GM19463 (cell line): ENCODE data around the gene SBSN.

Source experiments
- ATAC-seq: cut with Tn5 transposase; IDR thresholded peaks from one replicate; pipeline ENCODE4 v1.9.1; 2021; ENCODE audit warnings: mild to moderate bottlenecking, moderate library complexity; ENCODE audit not compliant: unreplicated experiment

SBSN gene

DNA sequence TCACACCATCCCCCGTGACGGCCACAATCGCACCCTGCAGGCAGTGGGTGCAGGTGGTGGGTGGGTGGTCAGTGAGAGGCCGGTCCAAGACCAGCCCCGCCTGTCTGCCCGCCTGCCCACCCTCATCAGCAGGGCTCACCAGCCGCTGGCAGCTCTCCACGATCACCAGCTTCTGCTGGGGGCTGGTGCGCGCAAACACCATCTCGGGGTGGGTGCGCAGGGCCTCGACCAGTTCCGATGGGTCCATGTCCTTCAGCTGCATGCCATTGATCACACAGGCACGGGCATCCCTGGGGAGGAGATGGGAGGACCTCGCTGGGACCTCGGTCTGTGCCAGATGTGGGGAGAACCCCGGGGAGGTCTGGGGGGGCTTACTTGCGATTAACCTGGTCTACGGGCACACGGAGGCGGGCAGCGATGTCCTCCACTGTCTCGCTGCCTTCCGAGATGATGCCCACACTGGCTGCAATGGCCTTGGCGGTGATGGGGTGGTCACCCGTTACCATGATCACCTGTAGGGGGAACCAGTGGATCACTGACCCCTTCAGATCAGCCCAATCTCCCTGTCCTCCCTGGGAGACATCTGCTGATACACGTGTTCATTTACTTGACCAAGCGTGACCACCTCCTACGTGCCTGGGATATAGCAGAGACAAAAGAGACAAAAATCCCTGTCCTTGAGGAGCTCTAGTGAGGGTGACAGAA lies 27.3 kb upstream of the SBSN start:
- ATAC-seq, result no peak

DNA sequence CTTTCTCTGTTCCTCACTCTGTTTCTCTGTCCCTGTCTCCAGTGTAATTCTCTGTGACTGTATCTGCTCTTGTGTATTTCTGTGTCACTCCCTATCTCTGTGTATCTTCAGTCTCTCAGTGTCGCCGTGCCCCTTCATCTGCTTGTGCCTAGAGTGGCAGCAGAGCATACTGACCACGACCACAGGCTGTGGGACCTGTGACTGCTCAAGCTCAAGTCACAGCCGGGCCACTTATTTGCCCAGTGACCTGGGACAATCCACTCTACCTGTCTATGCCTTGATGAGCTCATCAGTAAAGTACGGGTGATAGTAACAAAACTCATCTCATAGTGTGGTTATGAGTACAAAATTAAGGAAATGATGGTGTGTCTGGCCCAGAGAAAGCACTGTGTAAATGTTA lies 26.0 kb upstream of the SBSN start:
- ATAC-seq, result no peak

DNA sequence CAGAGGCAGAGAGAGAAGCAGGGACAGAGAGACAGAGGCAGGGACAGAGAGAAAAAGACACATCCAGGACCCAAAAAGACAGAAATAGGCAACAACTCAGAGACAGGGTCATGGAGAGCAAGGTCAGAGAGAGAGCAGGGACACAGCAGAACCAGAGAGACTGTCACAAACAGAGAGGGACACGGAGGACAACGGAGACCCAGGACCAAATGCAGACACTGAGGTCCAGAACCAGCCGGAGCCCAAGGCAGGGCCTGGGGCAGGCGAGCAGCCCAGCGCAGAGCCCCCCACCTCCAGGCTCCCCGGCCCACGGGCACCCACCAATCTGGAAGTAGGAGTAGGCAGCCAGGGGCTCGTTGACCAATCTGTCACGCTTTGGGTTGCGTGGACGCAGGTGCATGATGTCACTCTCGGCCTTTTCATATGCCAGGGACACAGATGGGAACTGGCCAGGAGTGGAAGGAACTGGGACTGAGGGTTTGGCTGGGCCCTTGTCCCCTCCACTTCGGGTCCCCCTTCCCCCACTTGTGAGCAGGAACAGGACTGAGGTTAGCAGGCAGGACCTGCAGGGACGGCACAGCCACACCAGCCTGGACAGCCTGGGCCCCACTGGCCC lies 25.4 kb upstream of the SBSN start:
- ATAC-seq, result no peak

DNA sequence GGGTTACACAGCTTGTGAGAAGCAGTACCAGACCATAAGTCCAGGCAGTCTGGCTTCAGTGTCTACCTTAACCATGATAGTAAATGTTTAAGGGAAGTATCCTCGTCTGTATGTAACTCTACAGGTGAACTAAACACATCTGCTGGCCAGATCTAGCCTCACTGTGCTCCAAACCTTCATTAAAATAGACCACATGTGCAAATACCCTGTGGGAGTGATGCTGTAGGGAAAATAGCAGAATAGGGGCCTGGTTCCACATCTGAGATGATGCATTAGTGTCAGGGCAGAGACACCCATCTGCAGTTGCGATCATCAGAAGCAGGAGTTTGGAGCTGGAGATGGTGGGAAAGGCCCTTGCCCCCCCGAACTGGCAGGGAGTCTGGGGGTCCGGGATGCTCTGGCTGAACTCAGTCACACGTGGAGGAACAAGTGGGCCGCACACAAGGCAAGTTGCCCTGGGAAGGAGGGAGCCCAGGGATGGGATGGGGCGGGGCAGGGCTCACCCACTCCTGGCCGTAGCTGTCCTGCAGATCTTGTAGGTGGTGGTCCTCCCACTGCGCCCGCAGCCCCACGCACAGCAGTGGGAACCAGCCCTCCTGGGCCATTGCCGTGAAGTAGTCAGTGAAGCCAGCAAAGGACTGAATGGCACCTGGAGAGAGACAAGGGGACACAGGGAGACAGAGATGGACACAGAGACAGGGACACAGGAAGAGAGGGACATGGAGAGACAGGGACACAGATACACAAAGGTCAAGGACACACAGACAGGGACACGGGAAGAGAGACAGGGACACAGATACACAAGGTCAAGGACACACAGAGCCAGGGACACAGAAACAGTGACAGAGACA lies 24.6 kb upstream of the SBSN start:
- no peak for ATAC-seq

DNA sequence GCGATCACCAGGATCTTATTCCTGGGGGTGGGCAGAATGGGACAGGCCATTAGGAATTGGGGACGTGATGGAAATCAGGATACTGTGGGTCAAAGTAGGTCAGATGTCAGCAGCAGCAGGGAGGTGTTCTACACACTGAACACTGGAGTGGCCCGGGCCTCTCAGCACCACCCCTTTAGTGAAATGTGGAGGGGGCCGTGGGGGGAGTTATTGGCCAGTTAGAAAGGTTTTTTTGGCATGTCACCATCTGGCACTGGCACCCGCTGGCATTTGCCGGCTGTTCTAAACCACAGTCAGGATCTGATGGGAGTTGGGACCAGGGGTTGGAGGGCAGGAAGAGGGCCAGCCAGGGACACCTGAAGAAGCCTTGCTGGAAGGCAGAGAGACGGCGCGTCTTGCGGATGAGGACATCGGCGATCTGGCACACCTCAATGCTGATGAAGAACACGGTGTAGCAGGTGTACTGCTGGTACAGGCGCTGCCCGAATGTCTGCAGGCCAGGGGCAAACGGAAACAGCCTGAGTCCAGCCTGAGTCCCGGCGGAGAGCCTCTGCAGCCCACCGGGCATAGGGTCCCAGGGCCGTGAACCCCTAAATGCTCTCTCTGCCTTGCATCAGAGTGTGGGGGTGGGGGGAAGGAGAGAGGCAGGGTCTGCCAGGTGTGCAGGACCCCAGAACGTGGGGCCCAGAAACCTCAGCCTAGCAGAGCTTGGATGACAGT lies 23.1 kb upstream of the SBSN start:
- no peak for ATAC-seq

DNA sequence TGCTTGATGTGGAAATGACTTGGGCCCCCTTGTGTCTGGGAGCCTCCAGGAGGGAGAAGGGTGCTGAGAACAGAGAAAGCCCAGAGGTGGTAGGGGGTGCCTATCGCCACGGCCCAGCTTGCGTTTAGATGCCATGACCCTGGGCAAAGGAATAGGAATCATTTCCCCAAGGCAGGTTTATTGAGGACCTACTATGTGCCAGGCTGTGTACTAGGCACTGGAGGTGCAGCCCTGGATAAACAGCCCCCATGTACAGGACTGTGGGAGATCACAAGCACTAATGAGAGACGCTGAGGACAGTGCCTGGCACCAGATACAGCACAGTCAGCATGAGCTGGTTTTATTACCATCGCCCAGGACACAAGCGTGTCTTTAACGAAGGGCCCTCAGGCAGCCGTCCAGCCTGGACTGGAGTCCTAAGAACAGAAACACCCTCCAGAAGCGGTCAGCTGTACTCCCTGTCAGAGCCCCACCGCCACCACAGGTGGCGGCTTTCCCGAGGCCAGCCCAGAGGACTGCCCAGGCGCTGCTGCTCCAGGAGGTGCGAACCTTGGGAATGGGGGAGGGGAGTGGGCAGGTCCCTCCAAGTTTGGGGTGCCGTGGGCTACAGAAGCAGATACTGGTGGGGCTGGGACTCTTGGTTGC lies 21.9 kb upstream of the SBSN start:
- no peak for ATAC-seq

DNA sequence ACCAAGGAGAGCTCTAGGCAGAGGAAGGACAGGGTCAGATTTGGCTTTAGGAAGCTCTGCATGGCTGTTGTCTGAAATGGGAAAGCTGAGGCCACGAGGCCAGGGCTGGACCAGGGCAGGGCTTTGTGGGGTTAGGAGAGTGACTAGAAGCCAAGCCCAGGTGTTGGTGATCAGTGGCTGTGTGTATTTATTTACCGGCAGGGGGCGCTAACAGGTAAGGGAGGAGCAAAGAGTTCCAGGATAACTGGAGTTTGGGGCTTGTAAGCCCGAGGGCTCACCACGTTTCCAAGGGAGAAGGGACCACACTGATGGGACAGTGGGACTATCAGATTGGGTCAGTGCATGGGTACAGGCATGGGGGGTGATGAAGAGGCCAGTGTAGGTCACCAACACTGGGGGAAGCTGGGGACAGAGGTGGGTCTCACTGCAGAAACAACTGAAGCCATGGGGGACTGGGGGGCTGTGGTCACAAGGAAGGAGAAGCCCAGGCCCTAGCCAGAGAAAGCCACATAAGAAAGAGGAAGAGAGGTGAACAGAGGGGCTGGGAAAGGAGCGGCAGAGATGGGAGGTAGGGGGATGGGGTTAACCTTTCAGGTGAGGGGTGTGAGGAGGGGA lies 21.2 kb upstream of the SBSN start:
- no peak for ATAC-seq

DNA sequence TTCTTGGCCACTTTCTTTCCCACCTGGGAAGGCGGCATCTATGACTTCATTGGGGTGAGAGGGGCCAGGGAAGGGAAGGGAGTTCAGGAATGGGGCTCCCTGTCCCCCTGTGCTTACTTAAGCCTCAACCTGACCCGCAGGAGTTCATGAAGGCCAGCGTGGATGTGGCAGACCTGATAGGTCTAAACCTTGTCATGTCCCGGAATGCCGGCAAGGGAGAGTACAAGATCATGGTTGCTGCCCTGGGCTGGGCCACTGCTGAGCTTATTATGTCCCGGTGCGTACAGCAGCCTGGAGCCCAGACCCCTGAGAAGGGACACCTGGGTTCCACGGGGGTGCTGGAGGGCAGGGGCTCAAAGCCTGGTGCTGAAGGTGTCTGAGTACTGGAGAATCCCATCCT lies 18.4 kb upstream of the SBSN start:
- no peak for ATAC-seq

DNA sequence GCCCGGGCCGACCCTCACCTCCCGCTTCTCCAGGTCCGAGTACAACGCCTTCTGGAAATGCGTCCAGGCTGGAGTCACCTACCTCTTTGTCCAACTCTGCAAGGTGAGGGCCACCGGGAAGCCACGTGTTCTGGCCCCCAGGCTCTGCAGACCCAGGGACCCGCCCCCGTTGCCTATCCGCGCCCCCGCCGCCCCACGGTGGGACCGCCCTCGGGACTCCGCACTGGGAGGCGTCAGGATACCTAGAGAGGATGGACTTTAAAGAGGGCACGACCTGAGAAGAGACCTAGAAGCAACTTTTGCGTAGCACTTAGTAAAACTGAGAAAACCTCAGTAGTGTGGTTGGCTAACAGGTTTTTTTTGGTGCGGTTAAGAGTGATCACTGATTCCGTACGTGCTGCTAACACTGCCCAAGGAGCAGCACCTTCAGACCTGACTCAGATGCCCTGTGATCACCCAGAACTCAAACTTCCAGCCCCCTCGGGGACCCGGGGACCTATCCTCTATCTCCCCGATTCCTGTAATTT lies 17.8 kb upstream of the SBSN start:
- ATAC-seq, result peak; percentile 54

DNA sequence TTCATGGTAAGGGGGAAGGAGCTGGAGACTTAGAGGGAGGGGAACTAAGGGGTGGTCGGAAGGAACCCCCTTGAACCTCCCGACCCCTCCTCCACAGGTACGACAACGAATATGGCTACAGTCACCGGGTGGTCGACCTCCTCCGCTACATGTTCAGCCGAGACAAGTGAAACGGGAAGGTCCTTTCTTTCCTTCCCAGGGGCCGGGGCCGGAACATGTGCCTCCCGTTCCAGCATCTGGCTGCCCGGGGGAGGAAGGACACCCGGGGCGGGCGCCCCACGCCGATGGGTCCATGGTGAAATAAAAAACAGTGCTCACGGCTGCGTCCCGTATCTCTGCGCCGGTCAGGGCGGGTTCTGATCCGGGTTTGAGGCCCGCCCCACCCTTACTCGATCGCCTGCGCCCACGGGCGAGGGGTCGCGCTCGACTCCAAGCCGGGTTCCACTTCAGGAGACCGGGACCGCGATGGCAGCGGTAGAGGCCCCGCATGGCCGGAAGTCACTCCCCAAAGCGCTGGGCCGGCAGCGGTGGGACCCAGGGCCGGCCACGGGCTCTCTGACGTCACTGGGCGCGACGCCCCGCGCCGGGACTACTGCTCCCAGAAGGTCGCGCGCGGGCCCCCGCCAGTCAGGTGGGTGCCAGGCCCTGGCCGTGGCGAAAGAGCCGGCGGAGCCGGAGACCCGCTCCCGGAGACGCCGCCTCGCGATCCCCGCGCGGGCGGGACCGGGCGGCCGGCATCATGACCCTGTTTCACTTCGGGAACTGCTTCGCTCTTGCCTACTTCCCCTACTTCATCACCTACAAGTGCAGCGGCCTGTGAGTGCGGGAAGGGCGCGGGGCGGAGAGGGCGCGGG lies 17.1 kb upstream of the SBSN start, which contains the start of gene TMEM147:
TSS of gene TMEM147 (plus strand) at position 626 of the 854 bp plus-strand sequence. CDS start at position 740, 114 bp downstream.
- ATAC-seq, result peak; percentile 82

DNA sequence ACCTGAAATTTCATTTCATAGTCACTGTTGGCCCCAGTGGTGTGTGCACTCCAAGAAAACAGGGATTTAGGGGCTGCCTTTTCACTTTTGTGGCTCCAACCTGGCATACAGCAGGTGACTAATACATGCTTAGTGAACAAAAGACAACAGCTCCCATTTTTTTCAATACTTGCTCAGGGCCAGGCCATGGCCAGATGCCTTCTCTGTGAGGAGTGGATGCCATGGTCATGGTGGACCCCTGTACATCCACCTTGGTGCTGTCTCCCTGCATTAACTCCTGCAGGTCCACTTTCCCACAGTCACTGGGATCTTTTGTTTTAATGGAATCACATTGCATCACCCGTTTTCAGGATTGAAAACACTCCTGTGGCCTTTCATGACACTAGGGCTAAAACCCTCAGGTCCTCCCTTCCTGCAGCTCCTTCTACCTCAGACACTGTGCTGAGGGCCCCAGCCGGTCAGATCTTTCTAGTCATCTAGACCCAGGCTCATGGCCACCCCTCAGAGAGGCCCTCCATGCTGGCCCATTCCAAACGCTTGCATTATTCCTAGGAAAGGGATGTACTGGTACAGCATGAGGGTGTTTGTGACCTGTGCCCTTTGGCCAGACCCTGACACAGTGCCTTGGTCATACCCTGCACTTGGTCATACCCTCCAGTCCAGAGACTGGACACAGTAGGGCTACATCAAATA lies 16.1 kb upstream of the SBSN start:
- no peak for ATAC-seq

DNA sequence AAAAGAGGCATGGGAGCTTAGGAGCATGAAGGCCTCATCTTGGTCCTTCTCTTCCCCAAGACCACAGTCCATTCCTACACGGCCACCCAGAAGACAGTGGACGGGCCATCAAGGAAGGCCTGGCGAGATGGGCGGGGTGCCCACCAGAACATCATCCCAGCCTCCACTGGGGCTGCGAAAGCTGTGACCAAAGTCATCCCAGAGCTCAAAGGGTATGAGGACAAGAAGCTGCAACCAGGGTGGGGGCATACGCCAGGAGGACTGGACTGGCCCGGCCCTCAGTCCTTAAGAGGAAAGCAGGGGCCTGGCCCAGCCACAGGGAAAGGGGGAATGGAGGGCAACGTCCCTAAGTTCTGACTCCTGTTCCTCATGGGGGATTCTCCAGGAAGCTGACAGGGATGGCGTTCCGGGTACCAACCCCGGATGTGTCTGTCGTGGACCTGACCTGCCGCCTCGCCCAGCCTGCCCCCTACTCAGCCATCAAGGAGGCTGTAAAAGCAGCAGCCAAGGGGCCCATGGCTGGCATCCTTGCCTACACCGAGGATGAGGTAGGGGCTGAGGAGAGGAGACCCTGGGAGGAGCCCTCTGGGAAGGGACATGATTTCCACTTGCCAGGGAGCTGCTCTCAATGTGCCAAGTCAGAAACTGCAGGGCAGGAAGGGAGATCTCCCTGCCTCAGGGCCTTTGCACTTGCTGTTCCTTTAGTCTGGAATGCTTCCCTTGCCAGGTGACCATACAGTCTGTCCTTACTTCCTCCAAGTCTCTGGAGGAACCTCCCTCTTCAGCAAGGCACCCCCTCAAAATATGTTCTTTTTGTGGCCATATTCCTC lies 15.4 kb upstream of the SBSN start:
- ATAC-seq, result no peak

DNA sequence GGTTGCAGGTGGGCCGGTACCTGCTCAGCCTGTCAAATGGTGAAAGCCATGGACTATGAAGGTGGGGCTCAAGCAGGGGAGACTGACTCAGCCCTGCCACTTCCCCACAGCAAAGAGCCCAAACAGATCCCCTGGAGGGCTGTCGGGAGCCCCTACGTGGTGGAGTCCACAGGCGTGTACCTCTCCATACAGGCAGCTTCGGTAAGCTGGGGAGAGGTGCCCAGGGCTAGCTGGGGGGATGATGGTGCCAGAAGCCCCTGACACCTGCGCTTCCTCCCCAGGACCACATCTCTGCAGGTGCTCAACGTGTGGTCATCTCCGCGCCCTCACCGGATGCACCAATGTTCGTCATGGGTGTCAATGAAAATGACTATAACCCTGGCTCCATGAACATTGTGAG lies 14.1 kb upstream of the SBSN start:
- ATAC-seq, result no peak

DNA sequence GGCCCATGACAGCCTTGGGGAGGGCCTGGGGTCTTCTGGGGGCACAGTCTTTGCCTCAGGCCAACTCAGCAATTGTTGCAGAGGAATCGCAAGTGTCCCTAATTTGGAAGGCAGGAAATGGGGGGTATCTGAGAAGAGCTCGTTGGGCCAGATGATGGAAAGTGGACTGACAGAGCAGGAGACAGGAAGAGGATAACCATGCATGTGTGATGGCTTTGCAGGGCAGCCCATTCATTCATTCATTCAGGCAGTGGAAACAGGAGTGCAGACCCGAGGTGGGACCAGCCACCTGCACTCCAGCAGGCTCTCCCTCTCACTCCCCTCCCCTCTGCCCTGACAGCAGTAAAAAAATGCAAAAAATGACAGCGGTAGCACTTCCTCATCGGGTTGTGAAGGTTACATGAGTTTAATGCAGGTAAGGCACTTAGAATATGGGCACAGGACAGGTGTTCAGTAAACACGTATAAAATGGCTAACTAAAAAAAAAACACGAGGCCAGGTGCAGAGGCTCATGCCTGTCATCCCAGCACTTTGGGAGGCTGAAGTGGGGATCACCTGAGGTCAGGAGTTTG lies 12.3 kb upstream of the SBSN start:
- ATAC-seq, result no peak

DNA sequence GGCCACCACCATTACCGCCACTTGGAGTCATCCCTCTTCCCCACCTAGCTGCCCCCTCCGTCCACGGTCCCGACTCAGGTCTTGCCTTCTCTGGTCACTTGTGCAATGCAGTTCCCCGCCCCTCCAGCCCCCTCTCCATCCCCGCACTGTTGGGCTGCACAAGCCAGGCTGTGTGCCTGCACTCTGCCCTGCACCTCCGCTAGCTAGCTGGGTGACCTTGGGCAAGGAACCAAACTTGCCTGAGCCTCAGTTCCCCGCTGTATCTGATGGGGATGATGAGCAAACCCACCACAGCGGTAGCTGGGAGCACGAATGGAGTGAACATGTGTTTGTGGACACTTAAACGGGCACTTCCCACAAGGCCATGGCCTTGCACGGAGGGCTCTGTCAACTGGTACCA lies 11.7 kb upstream of the SBSN start:
- ATAC-seq, result no peak

DNA sequence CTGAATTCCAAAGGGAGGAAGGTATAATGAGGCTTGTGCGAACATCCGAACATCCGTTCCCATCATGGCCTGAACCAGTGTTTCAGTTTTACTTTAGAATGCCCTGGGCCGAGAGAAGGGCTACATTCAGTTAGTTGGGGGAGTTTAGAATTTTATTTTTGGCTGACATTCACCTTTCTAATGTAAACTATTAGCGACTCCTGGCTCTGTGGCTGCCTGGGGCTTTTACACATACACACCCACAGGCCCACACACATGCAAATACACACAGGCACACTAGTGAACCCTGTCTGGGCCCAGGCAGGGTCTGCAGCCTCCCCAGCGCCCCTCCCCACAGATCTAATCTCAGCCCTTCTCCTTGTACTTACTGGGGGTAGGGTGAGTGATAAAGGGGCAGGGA lies 11.2 kb upstream of the SBSN start:
- ATAC-seq, result no peak

DNA sequence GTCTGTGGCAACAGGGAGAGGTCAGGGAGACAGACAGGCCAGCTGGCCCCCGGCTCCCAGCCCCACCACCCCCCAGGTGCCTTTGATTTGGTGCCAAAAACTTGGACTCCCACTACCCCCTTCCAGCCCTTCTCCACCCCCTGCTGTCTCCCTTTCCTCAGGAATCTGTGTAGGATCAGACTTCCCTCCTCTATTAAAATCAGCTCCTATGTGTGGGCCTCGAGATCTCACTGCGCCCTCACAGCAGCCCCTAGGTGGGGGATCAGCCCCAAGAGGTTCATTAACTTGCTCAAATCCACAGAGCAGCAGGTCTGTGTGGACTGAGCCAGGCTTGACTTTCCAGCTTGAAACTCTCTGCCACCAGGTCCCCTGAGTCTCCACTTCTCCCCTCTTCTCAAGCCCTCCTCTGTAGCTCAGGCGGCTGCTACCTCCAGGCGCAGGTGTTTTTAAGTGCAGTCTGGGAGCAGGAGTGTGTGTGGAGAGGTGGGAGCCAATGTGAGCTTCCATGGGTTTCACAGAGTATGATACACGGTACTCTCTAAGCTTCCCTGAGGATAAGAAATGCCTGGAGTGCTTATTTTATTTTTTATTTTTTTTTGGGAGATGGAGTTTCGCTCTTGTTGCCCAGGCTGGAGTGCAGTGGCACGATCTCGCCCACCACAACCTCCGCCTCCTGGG lies 6.8 kb upstream of the SBSN start:
- no peak for ATAC-seq
